Measurements from ENCODE around the gene SLC22A23. TPM values are rescaled to one million over a fixed set of nuclear protein-coding genes. Genes with fewer than 3 reads are reported as not detected.

SLC22A23 gene
- 8.4 to 10.0 TPM (median 9.3 TPM) in 5 replicates for total RNA-seq (2022; extraction: Qiagen RNA extraction)

GRCh38 chr6:3456898-3457709, at the start of gene SLC22A23:
TSS of gene SLC22A23 (minus strand) at chr6:3457050. CDS start at chr6:3456559, 491 bp downstream.

GRCh38 chr6:3258720-3259490, 197.9 kb downstream of the SLC22A23 start, which contains the start of gene PSMG4:
TSS of gene PSMG4 (plus strand) at chr6:3258947. CDS start at chr6:3259023, 76 bp downstream.

GRCh38 chr6:3227363-3228045, 229.3 kb downstream of the SLC22A23 start, which contains the start of gene TUBB2B:
TSS of gene TUBB2B (minus strand) at chr6:3227653. CDS start at chr6:3227543, 110 bp downstream.

Other genes starting within 250 kb of the SLC22A23 start
- 12.7 to 15.3 TPM (median 14.7 TPM) in 5 replicates for gene TUBB2B, start 229.4 kb downstream of the SLC22A23 start, total RNA-seq (2022; extraction: Qiagen RNA extraction)
- 20.8 to 29.6 TPM (median 28.6 TPM) in 5 replicates for gene PSMG4, start 198.1 kb downstream of the SLC22A23 start, total RNA-seq (2022; extraction: Qiagen RNA extraction)